Glomerular visceral epithelial cell (primary cell): ENCODE results near the gene GALK1.

ENCODE experiments used
- DNase-seq: peaks from one replicate; pipeline ENCODE4 v3.0.0-alpha.2; 2016; ENCODE audit errors: extremely low spot score

The GALK1 gene

GRCh38 chr17:75724016-75725003 is 40.7 kb downstream of the GALK1 start:
- no peak for DNase-seq

DNA sequence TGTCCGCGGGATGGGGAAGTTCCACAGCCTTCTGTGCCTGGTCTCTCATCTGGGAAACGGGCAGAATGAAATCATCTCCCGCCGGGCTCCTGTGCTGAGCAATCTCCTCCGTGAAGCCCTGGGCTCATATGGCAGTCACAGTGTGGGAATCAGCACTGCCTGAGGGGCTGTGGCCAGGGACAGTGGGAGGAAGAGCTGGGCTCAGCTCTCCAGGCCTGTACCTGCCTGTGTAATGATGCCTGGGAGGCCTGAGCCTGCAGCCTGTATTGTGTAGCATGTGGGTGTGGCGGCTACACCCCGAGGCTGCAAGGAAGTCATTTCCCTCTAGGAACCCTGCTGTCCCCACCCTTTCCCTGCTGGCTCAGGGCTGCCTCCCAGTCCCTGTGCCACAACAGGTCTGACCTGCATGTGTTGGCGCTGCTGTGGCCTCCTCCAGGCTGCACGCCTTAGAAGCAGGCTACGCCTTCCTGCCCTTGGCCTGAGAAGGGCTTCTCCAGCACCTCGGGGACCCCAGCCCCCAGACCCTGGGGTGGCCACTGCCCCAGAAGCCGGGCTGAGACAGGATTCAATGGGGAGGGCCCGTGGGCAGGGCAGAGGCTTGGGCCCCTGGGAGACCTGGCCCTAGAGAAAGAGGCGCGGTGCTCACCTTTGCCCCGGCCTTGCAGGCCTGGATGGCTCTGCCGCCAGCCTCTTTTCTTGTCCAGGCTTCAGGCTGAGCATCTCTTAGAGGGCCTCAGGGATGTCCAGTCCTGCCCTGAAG is 41.6 kb downstream of the GALK1 start:
- no peak for DNase-seq

DNA sequence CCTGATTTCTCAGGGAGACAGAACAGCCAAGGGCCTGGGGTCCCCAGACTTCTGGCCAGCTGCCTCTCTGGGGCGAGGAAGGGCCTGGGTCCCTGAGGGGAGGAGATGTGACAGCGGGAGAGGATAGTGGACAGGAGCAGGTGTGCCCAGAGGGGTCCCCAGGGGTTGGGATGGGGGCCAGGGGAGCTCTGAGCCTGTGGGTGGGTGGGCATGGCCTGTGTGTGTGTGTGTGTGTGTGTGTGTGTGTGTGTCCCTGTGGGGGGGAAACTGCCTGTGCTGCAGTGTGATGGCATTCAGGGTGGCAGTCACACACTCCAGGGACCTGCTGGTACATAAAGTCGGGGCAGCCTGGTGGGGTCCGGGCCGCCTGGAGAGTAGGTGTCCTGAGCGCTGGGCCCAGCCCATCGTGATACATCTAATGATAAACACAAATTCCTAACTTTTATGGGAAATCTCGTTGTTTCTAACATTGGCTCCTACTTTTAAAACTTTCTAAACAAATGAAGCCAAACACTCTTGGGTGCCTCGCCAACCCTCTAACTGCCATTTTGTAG is 42.4 kb downstream of the GALK1 start:
- no peak for DNase-seq

DNA sequence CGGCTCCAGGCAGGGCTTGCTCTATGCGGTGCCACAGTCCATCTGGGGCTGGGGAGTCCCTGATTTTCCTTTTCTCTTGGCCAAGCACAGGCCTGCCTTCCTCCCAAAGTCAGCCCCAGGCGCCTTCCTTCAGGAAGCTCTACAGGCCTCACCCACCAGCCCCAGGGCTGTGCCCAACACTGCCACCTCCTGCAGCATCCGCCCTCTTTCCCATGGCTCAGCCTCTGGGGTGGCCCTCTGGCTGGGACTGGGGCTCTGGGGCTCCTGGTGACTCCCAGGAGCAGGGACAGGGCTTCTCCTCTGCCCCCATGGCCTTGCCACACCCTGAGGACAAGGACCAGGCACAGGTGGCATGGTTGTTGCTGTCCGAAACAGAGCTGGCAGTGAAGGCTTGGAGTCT is 42.9 kb downstream of the GALK1 start:
- DNase-seq = no peak

GRCh38 chr17:75721463-75722011 is 43.5 kb downstream of the GALK1 start:
- DNase-seq = no peak

DNA sequence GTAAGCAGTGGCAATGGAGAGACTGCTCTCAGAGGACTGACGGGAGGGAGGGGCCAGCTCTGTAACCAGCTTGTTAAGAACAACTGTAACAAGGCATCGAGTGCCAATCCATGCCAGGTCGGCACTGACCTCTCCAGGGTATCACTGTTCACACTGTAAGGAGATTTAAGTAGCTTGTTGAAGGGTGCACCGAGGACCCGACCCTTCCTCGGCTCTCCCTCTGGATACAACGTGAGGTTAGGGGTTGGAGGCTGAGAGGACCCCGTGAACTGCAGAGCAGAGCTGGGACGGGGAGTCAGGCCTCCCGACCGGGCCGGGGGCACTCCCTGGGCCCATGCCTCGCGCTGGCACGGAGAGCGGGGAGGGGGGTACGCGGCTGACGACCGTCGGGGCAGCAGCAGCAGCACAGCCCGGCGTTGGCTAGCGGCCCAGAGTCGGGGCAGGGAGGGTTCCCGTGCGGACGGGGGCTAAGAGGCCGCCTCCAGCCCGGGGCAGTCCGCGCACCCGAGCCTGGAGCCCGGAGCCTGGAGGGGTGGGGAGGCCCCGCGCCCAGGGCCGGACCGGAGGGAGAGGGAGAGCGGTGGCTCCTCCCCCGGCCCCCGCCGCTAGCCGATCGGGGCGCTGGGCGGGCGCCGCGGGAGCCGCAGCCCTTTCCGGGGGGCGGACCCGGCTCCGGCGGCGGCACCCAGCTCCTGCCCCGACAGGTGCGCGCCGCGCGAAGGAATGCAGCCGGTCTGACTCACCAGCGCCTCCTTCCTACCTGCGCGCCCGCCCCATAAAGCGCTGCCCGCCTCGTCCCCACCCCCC is 44.1 kb downstream of the GALK1 start, which contains the start of gene ITGB4:
TSS of gene ITGB4 (plus strand) at position 804 of the 807 bp plus-strand sequence. CDS start 3,245 bp downstream, outside the sequence.
- peak; percentile 59 for DNase-seq

DNA sequence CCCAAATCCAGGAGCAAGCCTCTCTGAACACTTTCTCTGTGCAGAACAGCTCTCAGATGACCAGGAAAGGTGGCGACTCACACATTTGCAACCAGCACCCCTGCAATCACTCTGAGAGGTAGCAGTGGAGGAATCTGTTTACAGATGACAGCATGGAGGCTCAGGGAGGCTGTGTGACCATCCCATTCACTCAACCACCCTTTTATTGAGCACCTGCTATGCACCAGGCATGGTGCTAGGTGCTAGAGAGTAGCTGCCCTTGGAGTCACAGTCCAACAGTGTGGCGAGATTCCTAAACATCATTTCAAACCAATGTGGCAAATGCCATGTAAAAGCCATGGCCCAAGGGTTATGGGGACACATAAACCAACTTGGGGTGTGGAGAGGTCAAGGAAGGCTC is 45.3 kb downstream of the GALK1 start:
- no peak for DNase-seq

DNA sequence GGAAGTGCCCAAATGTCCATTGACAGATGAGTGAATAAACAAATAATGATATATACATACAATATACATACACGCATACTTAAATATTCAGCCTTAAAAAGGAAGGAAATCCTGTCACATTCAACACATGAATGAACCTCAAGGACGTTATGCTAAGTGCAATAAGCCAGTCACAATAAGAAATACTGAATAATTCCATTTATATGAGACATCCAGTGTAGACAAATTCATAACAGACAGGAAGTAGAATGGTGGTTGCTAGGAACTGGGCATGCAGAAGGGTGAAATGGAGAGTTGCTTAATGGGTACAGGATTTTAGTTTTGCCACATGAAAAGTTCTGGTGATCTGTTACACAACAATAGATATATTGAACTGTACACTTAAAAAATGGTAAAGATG is 52.5 kb downstream of the GALK1 start:
- no peak for DNase-seq
